Breast epithelium (tissue), 4 donors: ENCODE data around the gene LYST. TPM values are rescaled to one million over a fixed set of nuclear protein-coding genes. Genes with fewer than 3 reads are reported as not detected.

Source experiments
- DNase-seq, 2 donors: peaks; one replicate each; pipeline ENCODE4 v3.0.0-alpha.2; 2019; ENCODE audit warnings: low spot score in 2 of 2
- H3K27ac ChIP-seq, 2 donors: fragments of 200-600 bp; sonication (generic) in 1 of 2; one replicate each; pipeline ENCODE4 v1.5.1; 2016 to 2019; ENCODE audit warnings: mild to moderate bottlenecking in 1 of 2
- H3K27me3 ChIP-seq, 2 donors: fragments of 200-600 bp; sonication (generic) in 1 of 2; one replicate each; pipeline versions ENCODE4 v1.5.1 to v1.6.0; 2017 to 2019; ENCODE audit warnings: control low read depth in 1 of 2, mild to moderate bottlenecking in 1 of 2
- H3K36me3 ChIP-seq: fragments of 200-600 bp; one replicate; pipeline ENCODE4 v1.5.1; 2019
- H3K4me1 ChIP-seq, 2 donors: fragments of 200-600 bp; sonication (generic); one replicate each; pipeline ENCODE4 v1.5.1; 2016 to 2019; ENCODE audit warnings: control low read depth in 1 of 2
- H3K4me3 ChIP-seq, 3 donors: fragments of 200-600 bp; sonication (generic); 1 replicate in 2 of 3; 2 replicates in 1 of 3; pipeline ENCODE4 v1.5.1; 2016 to 2019; ENCODE audit warnings: mild to moderate bottlenecking in 3 of 3, moderate library complexity in 2 of 3
- H3K9me3 ChIP-seq, 2 donors: fragments of 200-600 bp; sonication (generic) in 1 of 2; one replicate each; pipeline ENCODE4 v1.5.1; 2016 to 2019; ENCODE audit warnings: control low read depth in 1 of 2
- CTCF ChIP-seq, 3 donors: fragments of 450-650 bp; IDR thresholded peaks; one replicate each; pipeline ENCODE4 v1.5.1; 2016 to 2017; ENCODE audit warnings: antibody characterized with exemption in 3 of 3, mild to moderate bottlenecking in 3 of 3, moderate library complexity in 3 of 3
- POLR2A ChIP-seq: fragments of 450-650 bp; IDR thresholded peaks from one replicate; pipeline ENCODE4 v1.6.1; 2016; ENCODE audit warnings: antibody characterized with exemption, mild to moderate bottlenecking, moderate library complexity
- POLR2AphosphoS5 ChIP-seq, 3 donors: sonication (generic); formaldehyde crosslinking; IDR thresholded peaks; one replicate each; pipeline ENCODE4 v1.6.1; 2017; ENCODE audit warnings: antibody characterized with exemption in 3 of 3
- intact Hi-C: fragments of 100-400 bp; cut with DNase I; formaldehyde crosslinking; loops from one replicate; pipeline ENCODE4 v1.15.1; 2023; ENCODE audit warnings: low total_unique reads
- total RNA-seq, 3 donors: library from RNA; depleted of rRNA; stranded (reverse); fragments of >200 nt; gene quantifications; one replicate each; pipeline ENCODE4 v1.1.0, GENCODE V29; 2016

LYST gene
- total RNA-seq, 3 donors from 2014 or later: 63.3 to 78.3 (median 66.1) TPM

- H3K4me3 ChIP-seq: no peak overlapping the region
- intact Hi-C loops: no loop called here
- no peak overlapping the region for H3K27ac ChIP-seq
- TF ChIP-seq POLR2A (no peak), POLR2AphosphoS5 (IDR thresholded peaks at IDR 0.05) (no peak), CTCF (IDR thresholded peaks at IDR 0.05) (no peak)
- no peaks in the 10 kb centered on the region for H3K27me3 ChIP-seq
- no peaks in the 10 kb centered on the region for H3K9me3 ChIP-seq
- no peaks in the 10 kb centered on the region for H3K4me1 ChIP-seq
- peaks cover 3% of the 10 kb centered on the region for H3K36me3 ChIP-seq
- no peak for DNase-seq
These were observed 125.4 kb downstream of the LYST start for GRCh38 chr1:235741294-235741693.

- no peak overlapping the region for H3K4me3 ChIP-seq
- H3K27me3 ChIP-seq: no peaks in the 10 kb centered on the region
- no peaks in the 10 kb centered on the region for H3K4me1 ChIP-seq
- TF ChIP-seq CTCF (IDR thresholded peaks at IDR 0.05) (no peak), POLR2A (no peak), POLR2AphosphoS5 (IDR thresholded peaks at IDR 0.05) (no peak)
- H3K36me3 ChIP-seq: no peaks in the 10 kb centered on the region
- intact Hi-C loops: no loop called here
- no peak for DNase-seq
- H3K27ac ChIP-seq: no peak overlapping the region
- no peaks in the 10 kb centered on the region for H3K9me3 ChIP-seq
These were observed 127.1 kb downstream of the LYST start for GRCh38 chr1:235739631-235740030.

- intact Hi-C loops: no loop called here
- Histone ChIP-seq H3K9me3 (no peaks in the 10 kb centered on the region), H3K27me3 (no peaks in the 10 kb centered on the region), H3K27ac (no peak overlapping the region), H3K36me3 (no peaks in the 10 kb centered on the region), H3K4me1 (no peaks in the 10 kb centered on the region), H3K4me3 (no peak overlapping the region)
- DNase-seq: no peak
- TF ChIP-seq CTCF (IDR thresholded peaks at IDR 0.05) (no peak), POLR2AphosphoS5 (IDR thresholded peaks at IDR 0.05) (no peak), POLR2A (no peak)
These were observed 127.6 kb downstream of the LYST start for GRCh38 chr1:235739124-235739523.

- Histone ChIP-seq H3K36me3 (no peaks in the 10 kb centered on the region), H3K27ac (no peak overlapping the region), H3K27me3 (no peaks in the 10 kb centered on the region), H3K9me3 (no peaks in the 10 kb centered on the region), H3K4me3 (no peak overlapping the region), H3K4me1 (no peaks in the 10 kb centered on the region)
- TF ChIP-seq CTCF (IDR thresholded peaks at IDR 0.05) (no peak), POLR2A (no peak), POLR2AphosphoS5 (IDR thresholded peaks at IDR 0.05) (no peak)
- DNase-seq: no peak
- intact Hi-C loops: no loop called here
These were observed 129.0 kb downstream of the LYST start for GRCh38 chr1:235737751-235738150.

- no peaks in the 10 kb centered on the region for H3K4me1 ChIP-seq
- intact Hi-C loops: no loop called here
- no peak overlapping the region for H3K4me3 ChIP-seq
- DNase-seq: no peak
- TF ChIP-seq POLR2AphosphoS5 (IDR thresholded peaks at IDR 0.05) (no peak), CTCF (IDR thresholded peaks at IDR 0.05) (no peak)
- no peaks in the 10 kb centered on the region for H3K36me3 ChIP-seq
- H3K27ac ChIP-seq: no peak overlapping the region
- no peaks in the 10 kb centered on the region for H3K27me3 ChIP-seq
- no peaks in the 10 kb centered on the region for H3K9me3 ChIP-seq
These were observed 130.4 kb downstream of the LYST start for GRCh38 chr1:235736263-235736662.
